Common myeloid progenitor, CD34-positive (primary cell): ENCODE results near the gene SSX2IP.

Source experiments
- CTCF ChIA-PET: fragments of 350-600 bp; sonication (Branson Sonifier 250); formaldehyde crosslinking; loops from one replicate; lab custom pipeline; 2021; ENCODE audit warnings: antibody characterized with exemption; lab: Charles Lee
- POLR2A ChIA-PET: fragments of 350-600 bp; sonication (Branson Sonifier 250); formaldehyde crosslinking; loops from one replicate; lab custom pipeline; 2021; ENCODE audit warnings: antibody characterized with exemption; lab: Charles Lee
- DNase-seq, 3 donors: peaks; one replicate each; pipeline versions ENCODE4 v3.0.0 to v3.0.0-alpha.2; 2013
- H3K27ac ChIP-seq, 2 experiments: 1 replicate in 1 of 2; 2 replicates in 1 of 2; pipeline ENCODE4 v1.7.0; 2013; ENCODE audit warnings: inconsistent platforms in 2 of 2, low read length in 2 of 2, mild to moderate bottlenecking in 2 of 2, low read depth in 1 of 2, moderate library complexity in 1 of 2; ENCODE audit not compliant: severe bottlenecking in 2 of 2, insufficient read depth in 1 of 2, poor library complexity in 1 of 2
- H3K27me3 ChIP-seq, 5 experiments: replicated peaks in 2 of 5; 1 replicate in 3 of 5; 2 replicates in 2 of 5; pipeline versions ENCODE4 v1.6.1 to v1.7.0; 2013; ENCODE audit warnings: low read length in 4 of 5, mild to moderate bottlenecking in 2 of 5, moderate library complexity in 2 of 5, inconsistent platforms in 1 of 5; ENCODE audit not compliant: insufficient read depth in 5 of 5, control insufficient read depth in 4 of 5
- H3K36me3 ChIP-seq, 4 experiments: 1 replicate in 2 of 4; 2 replicates in 2 of 4; pipeline versions ENCODE4 v1.6.1 to v1.7.0; 2013; ENCODE audit warnings: low read length in 3 of 4, control low read depth in 1 of 4, mild to moderate bottlenecking in 1 of 4; ENCODE audit not compliant: control insufficient read depth in 4 of 4, insufficient read depth in 4 of 4
- H3K4me1 ChIP-seq, 4 experiments: 1 replicate in 3 of 4; 2 replicates in 1 of 4; pipeline versions ENCODE4 v1.6.1 to v1.7.1; 2013; ENCODE audit warnings: low read length in 3 of 4, mild to moderate bottlenecking in 3 of 4, control low read depth in 1 of 4, inconsistent platforms in 1 of 4, moderate library complexity in 1 of 4; ENCODE audit not compliant: control insufficient read depth in 4 of 4, insufficient read depth in 4 of 4; ENCODE audit errors: control extremely low read depth in 1 of 4
- H3K4me3 ChIP-seq, 7 experiments: 1 replicate in 4 of 7; 2 replicates in 3 of 7; pipeline versions ENCODE4 v1.5.1 to v1.7.0; 2013; ENCODE audit warnings: mild to moderate bottlenecking in 7 of 7, low read length in 6 of 7, moderate library complexity in 6 of 7, inconsistent platforms in 2 of 7, low read depth in 2 of 7, control low read depth in 1 of 7; ENCODE audit not compliant: insufficient read depth in 4 of 7, control insufficient read depth in 1 of 7; ENCODE audit errors: extremely low read depth in 1 of 7
- H3K9me3 ChIP-seq, 5 experiments: 1 replicate in 4 of 5; 2 replicates in 1 of 5; pipeline versions ENCODE4 v1.6.1 to v1.7.1; 2013; ENCODE audit warnings: low read length in 4 of 5, mild to moderate bottlenecking in 2 of 5, inconsistent platforms in 1 of 5, low read depth in 1 of 5, moderate library complexity in 1 of 5; ENCODE audit not compliant: control insufficient read depth in 4 of 5, insufficient read depth in 2 of 5; ENCODE audit errors: control extremely low read depth in 1 of 5
- WGBS: methylation state at CpG from one replicate; pipeline ENCODE4 v1.1.5; 2013; ENCODE audit not compliant: insufficient coverage; 5-methylcytosine and 5-hydroxymethylcytosine counted together

The SSX2IP gene

DNA sequence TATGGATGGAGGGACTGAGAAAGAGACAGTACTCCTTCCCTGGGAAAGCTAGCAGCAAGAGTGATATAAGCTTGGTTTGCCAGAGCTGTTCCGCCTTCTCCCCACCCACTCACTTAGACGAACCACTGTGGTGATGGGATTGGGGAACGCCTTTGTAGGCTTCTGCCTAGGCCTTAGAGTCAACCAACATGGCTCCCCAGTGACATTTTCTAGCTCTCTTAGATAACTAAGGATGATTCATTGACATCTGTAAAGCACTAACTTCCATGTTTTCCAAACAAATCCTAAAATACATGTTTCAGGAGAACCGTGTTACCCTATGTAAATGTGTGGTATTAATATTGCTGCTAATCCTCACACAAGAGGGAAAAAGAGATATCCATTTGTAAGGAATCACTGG lies 21.6 kb upstream of the SSX2IP start:
- H3K4me1 ChIP-seq, result no peaks in the 10 kb centered on the region
- ChIA-PET POLR2A (no interaction called here), CTCF (interaction anchor here (0.8 to 2.0 kb wide), 5 partner anchors 9 to 42 kb away, joined by 3 to 8 read pairs (median 4); no protein-coding TSS in a partner anchor)
- no peak overlapping the region for H3K4me3 ChIP-seq
- H3K27ac ChIP-seq, result no peak overlapping the region
- no peaks in the 10 kb centered on the region for H3K27me3 ChIP-seq
- DNase-seq, result no peak
- no peaks in the 10 kb centered on the region for H3K36me3 ChIP-seq
- 100% methylated on average over 2 of the region's 4 CpGs for WGBS
- no peaks in the 10 kb centered on the region for H3K9me3 ChIP-seq

DNA sequence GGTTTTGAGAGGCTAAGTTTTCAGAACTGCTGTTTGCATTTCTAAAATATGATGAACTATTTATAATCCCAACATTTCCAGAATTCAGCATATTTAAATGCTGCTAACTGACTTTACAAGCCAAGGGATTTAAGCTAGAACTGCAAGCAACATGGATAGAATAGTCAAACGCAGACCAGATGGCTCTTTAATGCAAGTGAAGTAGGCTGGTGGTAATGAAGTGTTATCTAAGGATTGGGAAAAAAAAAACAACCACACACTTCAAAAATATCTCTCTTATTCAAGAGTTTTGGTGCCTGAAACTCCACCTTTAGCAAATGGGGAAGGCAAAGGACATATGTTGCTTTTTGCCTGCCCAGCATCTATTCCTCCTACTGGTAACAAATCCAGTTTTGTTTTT lies 20.9 kb upstream of the SSX2IP start:
- no peak overlapping the region for H3K4me3 ChIP-seq
- WGBS, result no CpG with 5 or more reads among the region's 1 CpG
- H3K36me3 ChIP-seq, result no peaks in the 10 kb centered on the region
- no peaks in the 10 kb centered on the region for H3K9me3 ChIP-seq
- no peak overlapping the region for H3K27ac ChIP-seq
- no peak for DNase-seq
- H3K27me3 ChIP-seq, result no peaks in the 10 kb centered on the region
- POLR2A ChIA-PET, result no interaction called here
- H3K4me1 ChIP-seq, result no peaks in the 10 kb centered on the region
- CTCF ChIA-PET, result interaction anchor here (0.8 to 2.0 kb wide), 4 partner anchors 10 to 29 kb away, joined by 3 to 8 read pairs (median 4); no protein-coding TSS in a partner anchor

DNA sequence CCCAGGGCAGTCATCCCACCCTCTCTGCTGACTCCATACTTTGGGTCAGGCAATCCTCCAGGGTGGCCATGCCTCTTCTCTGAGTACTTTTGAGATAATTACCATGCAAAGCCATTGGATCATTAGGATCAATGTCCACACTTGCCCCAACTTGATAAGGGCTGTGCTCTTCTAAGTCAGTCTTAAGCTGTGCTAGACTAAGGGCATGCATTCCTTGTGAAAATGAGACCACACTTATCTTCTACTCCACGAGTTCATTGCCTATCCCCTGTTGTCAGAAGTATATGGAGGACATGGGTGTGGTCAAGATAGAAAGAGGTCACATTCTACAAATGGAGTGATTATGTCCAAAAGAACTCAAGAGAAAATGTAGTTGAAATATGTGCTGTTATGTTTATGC lies 18.9 kb upstream of the SSX2IP start:
- H3K4me1 ChIP-seq, result peaks cover 0 to 4% (median 0%) of the 10 kb centered on the region in 4 experiments
- H3K36me3 ChIP-seq, result no peaks in the 10 kb centered on the region
- H3K4me3 ChIP-seq, result no peak overlapping the region
- WGBS, result no CpG with 5 or more reads among the region's 1 CpG
- DNase-seq, result no peak
- CTCF ChIA-PET, result interaction anchor here (0.7 kb wide), 1 partner anchor 11 kb away, joined by 3 read pairs; no protein-coding TSS in a partner anchor
- no peak overlapping the region for H3K27ac ChIP-seq
- H3K27me3 ChIP-seq, result no peaks in the 10 kb centered on the region
- POLR2A ChIA-PET, result no interaction called here
- no peaks in the 10 kb centered on the region for H3K9me3 ChIP-seq

DNA sequence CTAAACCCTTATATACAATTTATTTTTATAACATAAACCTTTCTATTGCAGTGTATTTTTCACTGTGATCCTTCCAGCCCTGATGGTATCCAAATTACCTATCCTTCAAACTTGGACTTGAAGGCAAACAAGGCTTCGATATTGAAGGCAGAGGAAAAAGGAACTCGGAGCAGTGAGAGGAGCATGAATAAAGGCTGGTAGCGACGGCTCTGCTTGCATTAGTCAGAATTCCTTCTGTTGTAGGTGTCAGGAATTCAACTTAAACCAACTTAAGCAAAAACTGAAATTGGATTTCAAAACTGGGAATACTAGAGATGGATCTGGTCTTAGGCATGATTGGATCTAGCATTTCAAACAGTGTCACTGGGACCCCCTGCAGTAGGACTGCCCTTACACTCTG lies 17.8 kb upstream of the SSX2IP start:
- ChIA-PET POLR2A (no interaction called here), CTCF (no interaction called here)
- DNase-seq, result no peak
- WGBS, result 96% methylated on average over 4 of the region's 4 CpGs
- H3K36me3 ChIP-seq, result no peaks in the 10 kb centered on the region
- peaks cover 0 to 4% (median 0%) of the 10 kb centered on the region in 4 experiments for H3K4me1 ChIP-seq
- no peaks in the 10 kb centered on the region for H3K9me3 ChIP-seq
- H3K4me3 ChIP-seq, result no peak overlapping the region
- no peaks in the 10 kb centered on the region for H3K27me3 ChIP-seq
- no peak overlapping the region for H3K27ac ChIP-seq

GRCh38 chr1:84705513-84705912 lies 15.3 kb upstream of the SSX2IP start:
- WGBS, result 95% methylated on average over 4 of the region's 4 CpGs
- Histone ChIP-seq H3K36me3 (no peaks in the 10 kb centered on the region), H3K4me1 (peaks cover 0 to 5% (median under 1%) of the 10 kb centered on the region in 4 experiments), H3K4me3 (no peak overlapping the region), H3K27me3 (no peaks in the 10 kb centered on the region), H3K9me3 (no peaks in the 10 kb centered on the region), H3K27ac (no peak overlapping the region)
- DNase-seq, result no peak
- ChIA-PET POLR2A (no interaction called here), CTCF (interaction anchor here (3.7 kb wide), 1 partner anchor 13 kb away, joined by 12 read pairs; no protein-coding TSS in a partner anchor)

DNA sequence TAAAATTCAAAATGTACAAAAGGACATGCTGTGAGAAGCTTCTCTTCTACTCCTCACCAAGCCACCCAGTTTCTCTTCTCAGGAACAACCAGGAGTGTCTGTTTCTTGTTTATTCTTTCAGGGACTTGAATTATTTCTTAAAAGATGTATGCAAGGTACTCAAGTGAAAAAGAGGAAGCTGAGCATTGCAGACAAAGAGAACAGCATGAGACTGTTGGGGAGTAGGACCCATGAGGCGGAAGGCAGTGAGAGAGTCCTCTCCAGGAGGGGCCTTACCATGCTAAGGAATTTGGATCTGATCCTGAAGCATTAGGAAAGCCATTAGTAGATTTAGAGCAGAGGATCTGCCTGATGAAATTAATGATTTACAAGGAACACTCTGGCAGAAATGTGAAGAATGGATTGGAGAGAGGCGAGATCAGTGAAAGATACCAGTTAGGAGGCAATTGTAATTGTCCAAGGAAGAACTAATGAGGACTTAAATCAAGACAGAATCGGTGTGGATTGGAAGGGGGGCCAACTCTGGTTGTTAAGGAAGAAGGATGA lies 14.7 kb upstream of the SSX2IP start:
- no peaks in the 10 kb centered on the region for H3K9me3 ChIP-seq
- peak in 2 of 3 donors; percentile 58 to 63 for DNase-seq
- H3K4me1 ChIP-seq, result peaks cover 0 to 11% (median 4%) of the 10 kb centered on the region in 4 experiments
- no peak overlapping the region for H3K4me3 ChIP-seq
- POLR2A ChIA-PET, result no interaction called here
- CTCF ChIA-PET, result interaction anchor here (3.7 kb wide), 1 partner anchor 13 kb away, joined by 12 read pairs; no protein-coding TSS in a partner anchor
- no peaks in the 10 kb centered on the region for H3K36me3 ChIP-seq
- H3K27me3 ChIP-seq, result no peaks in the 10 kb centered on the region
- 88% methylated on average over 2 of the region's 3 CpGs for WGBS
- H3K27ac ChIP-seq, result no peak overlapping the region

GRCh38 chr1:84703431-84703830 lies 13.2 kb upstream of the SSX2IP start:
- Histone ChIP-seq H3K4me1 (peaks cover 0 to 22% (median 6%) of the 10 kb centered on the region in 4 experiments), H3K36me3 (no peaks in the 10 kb centered on the region), H3K4me3 (no peak overlapping the region), H3K27me3 (no peaks in the 10 kb centered on the region), H3K9me3 (no peaks in the 10 kb centered on the region), H3K27ac (no peak overlapping the region)
- ChIA-PET CTCF (interaction anchor here (1.2 to 3.7 kb wide), 2 partner anchors 11 to 69 kb away, joined by 3 to 12 read pairs; no protein-coding TSS in a partner anchor), POLR2A (no interaction called here)
- no CpG with 5 or more reads among the region's 2 CpGs for WGBS
- DNase-seq, result no peak
